NCI-H345 treated with DMSO at 0.1 percent for 48 hours (cell line): ENCODE data around the gene ARHGAP1.

Experiments used
- DNase-seq: peaks from one replicate; lab custom pipeline; 2025; ENCODE audit not compliant: unreplicated experiment; lab: John Stamatoyannopoulos, UW

Gene ARHGAP1

DNA sequence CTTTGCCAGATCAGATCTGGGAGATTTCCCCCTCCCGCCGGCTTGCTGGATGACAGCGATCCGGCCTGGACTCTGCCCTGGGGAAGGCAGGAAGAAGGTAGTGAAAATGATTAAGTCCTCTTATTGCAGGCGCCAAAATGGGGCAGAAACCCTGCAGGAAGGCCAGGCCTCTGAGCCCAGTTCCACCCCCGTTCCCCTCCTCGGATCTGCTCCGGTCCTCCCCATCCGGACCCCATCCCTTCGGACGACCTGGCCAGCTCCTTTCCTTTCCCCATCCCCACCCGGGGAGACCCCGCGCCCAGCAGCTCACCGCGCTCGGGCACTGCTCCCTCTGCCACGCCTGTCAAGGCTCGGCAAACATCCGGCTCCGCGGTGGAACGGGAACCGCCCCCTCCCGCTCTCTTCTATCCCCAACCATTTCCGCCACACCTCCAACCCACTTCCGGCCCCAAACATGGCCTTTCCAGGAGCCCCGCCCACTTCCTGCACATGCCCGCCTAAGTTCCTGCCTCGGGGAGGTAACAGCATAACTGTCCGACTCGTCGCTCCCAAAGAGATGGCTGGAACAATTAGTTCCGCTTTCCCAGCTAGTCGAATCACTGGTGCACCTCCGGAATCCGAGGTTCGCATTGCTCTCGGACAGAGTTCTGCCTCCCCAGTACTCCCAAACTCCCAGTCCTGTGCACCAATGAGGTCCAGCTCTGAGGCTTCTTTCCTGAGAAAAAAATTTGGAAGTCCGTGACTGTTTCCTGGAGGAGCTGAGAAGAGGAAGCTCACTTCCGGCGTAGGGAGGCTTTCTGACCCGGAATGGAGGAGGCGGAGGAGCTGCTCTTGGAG lies at the start of gene ARHGAP1, which contains the start of gene ZNF408:
ARHGAP1 (minus strand) TSS at position 379 of the 837 bp plus-strand sequence. CDS start 4,512 bp downstream, outside the sequence.
ZNF408 (plus strand) TSS at position 791 of the 837 bp plus-strand sequence; CDS start at position 808, 17 bp downstream.
- DNase-seq, result peak; percentile 91

DNA sequence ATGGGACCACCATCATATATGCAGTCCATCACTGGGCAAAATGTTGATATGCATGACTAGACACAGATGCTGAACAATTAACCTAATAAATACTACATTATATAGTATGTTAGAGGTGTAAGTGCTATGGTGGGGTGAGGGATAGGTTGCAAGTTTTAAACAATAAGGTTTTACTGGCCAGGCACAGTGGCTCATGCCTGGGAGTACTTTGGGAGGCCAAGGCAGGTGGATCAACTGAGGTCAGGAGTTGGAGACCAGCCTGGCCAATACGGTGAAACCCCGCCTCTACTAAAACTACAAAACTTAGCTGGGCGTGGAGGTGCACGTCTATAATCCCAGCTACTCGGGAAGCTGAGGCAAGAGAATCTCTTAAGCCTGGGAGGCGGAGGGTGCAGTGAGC lies 46.7 kb upstream of the ARHGAP1 start:
- DNase-seq, result no peak

DNA sequence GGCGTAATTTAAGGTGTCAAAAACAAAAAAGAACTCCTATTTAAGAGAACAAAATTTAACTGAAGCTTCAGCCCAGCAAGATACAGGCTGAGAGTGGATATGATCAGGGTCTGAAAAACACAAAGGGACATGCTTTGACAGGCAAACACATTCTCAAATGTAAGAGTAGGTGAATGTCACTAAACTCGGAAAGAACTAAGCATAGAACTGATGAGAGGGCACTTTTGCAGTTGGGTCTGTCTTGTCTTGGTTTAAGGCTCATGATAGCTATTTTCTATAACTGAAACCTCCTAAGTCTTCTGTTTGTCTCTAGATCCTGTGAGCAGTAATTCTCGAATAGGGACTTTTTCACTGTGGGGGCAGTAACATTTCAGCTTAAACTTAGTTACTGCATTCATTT lies 45.6 kb upstream of the ARHGAP1 start:
- no peak for DNase-seq

DNA sequence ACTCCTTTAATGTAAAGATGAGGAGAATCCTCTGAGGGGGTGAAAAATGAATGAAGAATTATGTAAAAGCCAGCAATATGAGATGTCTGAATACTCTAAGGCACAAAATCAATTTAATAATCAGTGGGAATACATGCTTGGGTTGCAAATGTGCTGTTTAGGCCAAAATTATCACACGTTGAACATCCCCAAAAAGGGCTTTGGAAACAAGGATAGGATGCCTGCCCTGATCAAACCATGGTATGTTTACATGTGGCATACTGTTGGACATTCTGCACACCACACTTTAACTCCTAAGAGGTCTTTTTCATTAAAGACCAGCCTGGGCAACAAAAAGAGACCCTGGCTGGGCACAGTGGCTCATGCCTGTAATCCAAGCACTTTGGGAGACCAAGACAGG lies 44.9 kb upstream of the ARHGAP1 start:
- DNase-seq, result no peak

DNA sequence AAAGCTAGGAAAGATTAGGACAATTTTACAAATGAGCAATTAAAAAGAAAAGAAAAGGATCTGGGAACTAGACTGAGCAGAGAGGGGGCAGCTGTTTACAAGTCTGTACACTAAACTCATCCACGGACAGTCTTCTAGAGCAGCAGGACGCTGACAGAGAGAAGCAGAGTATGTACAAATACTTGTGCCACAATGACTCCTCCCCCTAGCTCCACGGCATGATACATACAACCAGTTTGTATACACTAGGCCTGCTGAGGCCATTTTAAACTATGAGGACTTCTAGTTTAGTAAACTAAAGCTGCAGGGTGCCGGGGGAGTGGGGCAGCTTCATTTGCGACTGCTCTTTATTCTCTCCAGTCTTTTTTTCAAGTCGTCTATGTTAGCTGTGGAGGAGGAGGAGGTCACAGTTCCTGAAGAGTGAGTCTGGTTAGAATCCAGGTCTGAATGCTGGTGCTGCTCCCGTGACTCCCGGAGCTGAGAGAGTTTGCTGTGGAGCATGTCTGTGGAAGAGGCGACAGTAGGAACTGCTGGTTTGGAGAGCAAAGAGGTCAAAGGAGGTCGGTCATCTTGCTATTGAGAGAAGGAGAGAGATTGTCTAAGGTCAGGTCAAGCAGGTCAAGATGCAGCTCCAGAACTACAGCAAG lies 43.4 kb upstream of the ARHGAP1 start:
- DNase-seq, result peak; percentile 88

DNA sequence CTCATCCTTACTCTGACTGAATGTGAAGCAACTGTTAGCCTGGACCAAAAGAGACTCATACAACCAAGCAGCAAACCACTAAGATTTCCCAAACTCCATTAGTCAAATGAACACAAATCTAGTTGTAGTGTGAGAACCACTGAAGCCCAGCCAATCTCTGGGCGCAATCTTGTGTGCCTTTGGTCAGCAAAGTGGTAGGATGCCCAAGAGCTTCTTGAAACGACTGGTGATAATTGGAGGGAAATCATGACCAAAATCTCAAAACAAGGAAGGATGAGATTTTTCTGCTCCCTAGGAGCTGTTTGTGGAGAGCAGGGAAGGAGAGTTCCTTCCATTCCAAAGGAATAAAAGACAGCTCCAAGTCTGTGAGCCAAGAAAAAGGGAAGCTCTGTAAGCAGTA lies 42.6 kb upstream of the ARHGAP1 start:
- DNase-seq, result no peak

DNA sequence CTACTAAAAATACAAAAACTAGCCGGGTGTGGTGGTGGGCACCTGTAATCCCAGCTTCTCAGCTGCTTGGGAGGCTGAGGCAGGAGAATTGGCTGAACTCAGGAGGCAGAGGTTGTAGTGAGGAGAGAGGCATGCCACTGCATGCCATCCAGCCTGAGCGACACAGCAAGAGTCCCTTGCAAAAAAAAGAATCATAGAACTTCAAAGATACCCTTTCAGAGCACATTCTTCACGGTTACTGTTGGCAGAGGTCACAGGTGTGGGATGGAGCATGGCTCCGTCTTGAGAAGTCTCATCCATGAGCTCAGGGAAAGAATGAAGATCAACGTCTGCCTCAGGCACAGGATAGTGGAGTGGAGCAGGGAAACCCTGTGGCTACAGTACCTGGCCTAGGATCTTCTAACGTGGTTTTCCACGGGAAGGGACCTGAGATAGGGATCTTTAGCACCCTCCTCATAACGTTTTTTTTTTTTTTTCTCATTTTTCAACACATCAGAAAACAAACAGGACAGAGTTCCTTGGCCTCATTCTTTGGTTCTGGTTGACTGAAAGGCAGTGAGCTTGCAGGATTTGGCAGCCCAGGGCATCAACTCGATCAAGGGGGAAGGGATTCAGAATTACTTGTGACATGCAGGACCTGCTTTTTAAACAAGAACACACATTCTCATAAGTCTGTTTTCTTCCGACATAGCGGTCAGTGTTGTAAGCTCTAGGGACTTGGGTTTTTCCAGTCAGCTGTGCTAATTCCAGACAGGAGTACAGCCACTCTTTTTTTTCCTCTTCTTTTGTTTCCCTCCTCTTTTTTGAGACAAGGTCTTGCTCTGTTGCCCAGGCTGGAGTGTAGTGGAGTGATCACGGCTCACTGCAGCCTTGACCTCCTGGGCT lies 41.4 kb upstream of the ARHGAP1 start:
- DNase-seq, result no peak

DNA sequence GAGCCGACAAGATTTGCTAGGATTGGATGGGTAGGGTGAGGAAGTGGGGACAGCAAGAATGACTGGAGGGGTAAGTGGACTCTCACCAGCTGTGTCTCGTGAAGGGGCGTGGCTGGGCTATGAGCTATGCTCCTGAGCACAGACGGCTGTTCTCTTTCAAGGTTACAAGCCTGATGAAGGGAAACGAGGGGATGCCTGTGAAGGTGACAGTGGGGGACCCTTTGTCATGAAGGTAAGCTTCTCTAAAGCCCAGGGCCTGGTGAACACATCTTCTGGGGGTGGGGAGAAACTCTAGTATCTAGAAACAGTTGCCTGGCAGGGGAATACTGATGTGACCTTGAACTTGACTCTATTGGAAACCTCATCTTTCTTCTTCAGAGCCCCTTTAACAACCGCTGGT lies 38.5 kb upstream of the ARHGAP1 start:
- no peak for DNase-seq

DNA sequence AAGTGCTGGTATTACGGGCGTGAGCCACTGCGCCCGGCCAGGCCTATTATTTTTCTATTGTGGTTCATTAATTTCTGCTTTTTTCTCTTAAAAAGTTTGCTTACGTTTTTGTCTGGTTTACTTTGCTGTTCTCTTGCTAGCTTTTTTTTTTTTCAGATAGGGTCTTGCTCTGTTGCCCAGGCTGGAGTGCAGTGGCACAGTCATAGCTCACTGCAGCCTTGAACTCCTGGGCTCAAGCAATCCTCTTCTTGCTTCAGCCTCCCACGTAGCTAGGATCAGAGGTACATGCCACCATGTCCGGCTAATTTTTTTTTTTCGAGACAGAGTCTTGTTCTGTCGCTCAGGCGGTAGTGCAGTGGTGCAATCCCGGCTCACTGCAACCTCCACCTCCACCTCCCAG lies 37.3 kb upstream of the ARHGAP1 start:
- DNase-seq, result no peak

DNA sequence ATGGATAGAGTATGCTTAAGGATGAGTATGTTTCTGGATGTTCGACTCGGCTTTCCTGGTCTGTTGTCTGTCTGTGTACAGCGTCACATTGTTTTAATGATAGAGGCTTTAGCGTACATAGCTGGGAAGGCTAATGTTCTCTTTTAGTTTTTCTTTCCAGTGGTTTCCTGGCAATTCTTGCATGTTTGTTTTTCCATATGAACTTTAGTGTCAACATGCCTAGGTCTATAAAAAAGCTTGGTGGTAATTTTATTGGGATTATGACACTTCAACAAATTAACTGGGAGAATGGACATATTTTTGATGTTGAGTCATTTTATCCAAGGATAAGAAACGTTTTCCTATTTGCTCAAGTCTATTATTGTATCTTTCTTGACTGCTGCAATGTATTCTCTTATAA lies 36.2 kb upstream of the ARHGAP1 start:
- DNase-seq, result no peak

DNA sequence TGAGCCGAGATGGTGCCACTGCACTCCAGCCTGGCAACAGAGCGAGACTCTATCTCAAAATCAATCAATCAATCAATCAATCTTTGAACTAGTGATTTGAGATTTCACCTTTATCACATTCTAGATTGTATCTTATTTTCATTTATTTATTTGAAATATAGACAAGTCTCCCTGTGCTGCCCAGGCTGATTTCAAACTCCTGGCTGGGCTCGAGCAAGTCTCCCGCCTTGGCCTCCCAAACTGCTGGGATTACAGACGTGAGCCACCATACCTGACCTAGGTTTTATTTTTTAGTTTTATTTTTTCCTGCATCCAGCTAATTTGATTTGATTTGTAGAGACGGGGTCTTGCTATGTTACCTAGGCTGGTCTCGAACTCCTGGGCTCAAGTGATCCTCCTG lies 35.7 kb upstream of the ARHGAP1 start:
- no peak for DNase-seq

DNA sequence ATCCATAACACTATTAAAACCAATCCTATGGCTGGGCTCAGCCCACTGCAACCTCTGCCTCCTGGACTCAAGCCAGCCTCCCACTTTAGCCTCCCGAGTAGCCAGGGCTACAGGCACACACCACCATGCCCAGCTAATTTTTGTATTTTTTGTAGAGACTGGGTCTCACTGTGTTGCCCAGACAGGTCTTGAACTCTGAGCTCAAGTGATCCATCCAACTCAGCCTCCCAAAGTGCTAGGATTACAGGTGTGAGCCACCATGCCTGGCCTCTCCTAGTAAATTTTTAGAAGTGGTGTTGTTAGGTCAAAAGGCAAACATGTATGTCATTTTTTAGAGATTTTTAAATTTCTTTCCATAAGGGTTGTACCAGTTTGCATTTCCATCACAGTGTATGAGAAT lies 32.8 kb upstream of the ARHGAP1 start:
- DNase-seq, result no peak

DNA sequence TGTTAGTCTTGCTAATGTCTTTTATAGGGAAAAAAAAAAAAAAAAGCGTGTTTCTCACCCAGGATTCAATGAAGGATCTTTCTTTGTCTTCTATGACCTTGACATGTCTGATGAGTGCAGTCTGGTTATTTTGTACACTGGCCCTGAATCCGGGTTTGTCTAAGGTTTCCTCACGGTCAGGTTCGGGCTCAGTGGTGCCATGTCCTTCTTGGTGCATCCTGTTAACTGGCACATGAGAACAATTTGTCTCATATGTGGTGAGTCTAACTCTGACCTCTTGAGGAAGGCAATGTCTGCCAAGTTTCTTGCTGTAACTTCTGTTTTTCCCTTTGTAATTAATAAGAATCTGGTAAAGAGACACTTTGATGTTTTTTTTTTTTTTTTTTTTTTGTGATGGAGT lies 31.1 kb upstream of the ARHGAP1 start:
- no peak for DNase-seq

DNA sequence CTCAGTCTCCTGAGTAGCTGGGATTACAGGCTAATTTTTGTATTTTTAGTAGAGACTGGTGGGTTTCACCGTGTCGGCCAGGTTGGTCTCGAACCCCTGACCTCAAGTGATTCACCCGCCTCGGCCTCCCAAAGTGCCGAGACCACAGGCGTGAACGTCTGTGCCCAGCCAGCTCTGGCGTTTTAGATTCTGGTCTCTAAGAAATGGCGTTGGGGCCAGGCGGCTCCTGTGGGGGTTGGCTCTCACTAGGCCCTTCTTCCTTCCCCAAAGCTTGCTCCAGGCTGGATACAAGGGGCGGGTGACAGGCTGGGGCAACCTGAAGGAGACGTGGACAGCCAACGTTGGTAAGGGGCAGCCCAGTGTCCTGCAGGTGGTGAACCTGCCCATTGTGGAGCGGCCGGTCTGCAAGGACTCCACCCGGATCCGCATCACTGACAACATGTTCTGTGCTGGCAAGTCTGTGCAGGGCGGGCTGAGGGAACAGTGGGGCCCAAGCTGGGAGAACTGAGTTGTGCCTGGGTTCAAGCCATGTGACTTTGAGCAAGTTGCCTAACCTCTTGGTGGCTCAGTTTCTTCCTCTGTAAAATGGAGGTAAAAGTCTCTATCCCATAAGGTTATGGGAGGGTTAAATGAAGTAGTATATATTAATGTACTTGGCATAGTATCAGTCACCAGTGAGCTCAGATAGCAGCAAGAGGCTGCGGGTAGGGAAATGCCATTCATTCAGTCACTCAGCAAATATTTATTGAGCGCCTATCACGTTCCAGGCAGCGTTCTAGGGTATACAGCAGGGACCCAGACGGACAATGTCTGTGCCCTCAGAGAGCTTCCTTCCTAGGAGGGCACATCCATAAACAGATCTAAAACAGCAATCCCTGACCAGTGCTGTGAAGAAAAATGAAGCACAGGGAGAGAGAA lies 28.9 kb upstream of the ARHGAP1 start:
- DNase-seq, result no peak

DNA sequence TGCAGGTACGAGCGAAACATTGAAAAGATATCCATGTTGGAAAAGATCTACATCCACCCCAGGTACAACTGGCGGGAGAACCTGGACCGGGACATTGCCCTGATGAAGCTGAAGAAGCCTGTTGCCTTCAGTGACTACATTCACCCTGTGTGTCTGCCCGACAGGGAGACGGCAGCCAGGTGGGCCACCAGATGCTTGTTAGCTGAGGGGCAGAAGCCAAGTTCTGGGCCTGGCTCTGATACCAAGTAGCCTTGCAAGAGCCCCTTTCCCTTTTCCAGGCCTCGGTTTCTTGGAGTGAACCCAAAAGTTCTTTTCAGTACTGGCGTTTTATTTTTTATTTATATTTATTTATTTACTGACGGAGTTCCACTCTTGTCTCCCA lies 28.2 kb upstream of the ARHGAP1 start:
- no peak for DNase-seq

DNA sequence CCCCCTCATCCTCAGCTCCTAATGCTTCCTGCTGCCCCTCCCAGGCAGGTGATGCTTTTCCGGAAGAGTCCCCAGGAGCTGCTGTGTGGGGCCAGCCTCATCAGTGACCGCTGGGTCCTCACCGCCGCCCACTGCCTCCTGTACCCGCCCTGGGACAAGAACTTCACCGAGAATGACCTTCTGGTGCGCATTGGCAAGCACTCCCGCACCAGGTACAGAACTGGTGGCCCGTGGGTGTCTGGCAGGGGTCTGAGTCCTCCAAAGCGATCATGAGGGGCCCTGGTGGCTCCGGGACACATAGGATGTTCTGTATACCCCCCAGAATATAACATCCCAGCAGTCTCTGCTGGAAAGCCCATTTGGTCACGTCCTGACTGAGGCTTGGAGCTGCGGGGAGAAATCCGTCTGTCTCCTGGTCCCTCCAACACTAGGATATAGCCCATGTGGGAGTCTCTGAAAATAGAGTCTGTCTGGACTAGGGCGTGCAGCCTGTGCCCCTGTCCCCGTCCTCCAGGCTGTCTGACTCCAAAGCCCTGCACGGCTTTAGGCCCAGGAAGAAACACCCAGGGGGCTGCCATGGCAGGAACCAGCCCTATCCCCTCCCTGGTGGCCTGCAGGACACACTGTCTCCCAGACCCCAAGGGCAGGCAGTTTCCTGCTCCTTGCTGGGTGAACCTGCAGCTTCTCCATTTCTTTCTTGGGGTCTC lies 27.7 kb upstream of the ARHGAP1 start:
- no peak for DNase-seq

DNA sequence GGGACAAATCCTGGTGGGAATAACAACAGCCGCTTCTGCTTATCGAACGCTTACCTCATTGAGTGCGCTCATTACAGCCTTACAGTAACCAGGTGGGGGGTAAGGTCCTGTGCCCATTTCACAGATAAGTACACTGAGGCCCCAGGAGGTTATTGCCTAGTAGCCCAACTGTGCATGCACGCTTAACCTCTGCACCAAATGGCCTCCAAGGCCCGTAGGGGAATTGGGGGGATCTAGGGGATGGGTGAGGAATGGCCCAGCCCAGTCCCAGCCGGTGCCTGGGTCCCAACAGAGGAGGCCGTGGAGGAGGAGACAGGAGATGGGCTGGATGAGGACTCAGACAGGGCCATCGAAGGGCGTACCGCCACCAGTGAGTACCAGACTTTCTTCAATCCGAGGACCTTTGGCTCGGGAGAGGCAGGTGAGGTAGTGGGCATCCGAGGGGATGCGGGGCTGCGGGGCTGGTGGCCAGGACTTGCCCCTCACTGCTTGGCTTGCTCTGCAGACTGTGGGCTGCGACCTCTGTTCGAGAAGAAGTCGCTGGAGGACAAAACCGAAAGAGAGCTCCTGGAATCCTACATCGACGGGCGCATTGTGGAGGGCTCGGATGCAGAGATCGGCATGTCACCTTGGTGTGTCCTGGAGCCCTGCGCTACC lies 25.9 kb upstream of the ARHGAP1 start:
- DNase-seq, result no peak

DNA sequence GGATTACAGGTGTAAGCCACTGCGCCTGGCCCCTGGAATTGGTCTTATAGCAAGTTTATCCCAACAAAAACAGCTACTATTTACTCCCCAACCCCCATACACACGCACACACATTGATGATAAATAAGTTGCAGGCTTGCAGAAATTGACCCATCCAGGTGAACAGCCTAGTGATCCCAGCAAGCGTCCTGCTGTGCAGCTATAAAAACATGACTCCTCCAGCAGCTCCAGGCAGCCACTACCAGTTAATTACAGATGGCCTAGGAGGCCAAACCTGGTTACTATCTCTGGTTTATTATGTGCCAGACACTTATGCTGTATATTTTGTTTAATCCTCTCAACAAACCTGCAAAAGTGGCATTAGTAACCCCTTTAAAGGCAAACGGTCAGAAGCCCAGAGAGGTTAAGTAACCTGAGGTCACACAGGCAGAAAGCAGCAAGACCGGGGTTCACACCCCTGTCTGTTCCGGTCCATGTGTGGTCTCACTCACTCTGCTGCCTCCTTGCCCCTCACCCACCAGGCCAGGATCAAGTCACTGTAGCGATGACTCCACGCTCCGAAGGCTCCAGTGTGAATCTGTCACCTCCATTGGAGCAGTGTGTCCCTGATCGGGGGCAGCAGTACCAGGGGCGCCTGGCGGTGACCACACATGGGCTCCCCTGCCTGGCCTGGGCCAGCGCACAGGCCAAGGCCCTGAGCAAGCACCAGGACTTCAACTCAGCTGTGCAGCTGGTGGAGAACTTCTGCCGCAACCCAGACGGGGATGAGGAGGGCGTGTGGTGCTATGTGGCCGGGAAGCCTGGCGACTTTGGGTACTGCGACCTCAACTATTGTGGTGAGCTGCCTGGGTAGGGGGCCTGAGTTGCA lies 25.2 kb upstream of the ARHGAP1 start:
- DNase-seq, result no peak
